GM10266 (cell line): ENCODE data around the gene SYTL3.

Source experiments
- DNase-seq: peaks from one replicate; pipeline ENCODE4 v3.0.0; 2012; ENCODE audit errors: extremely low spot score
- TF ChIP-seq, protein P1 (sequence below): IDR thresholded peaks from 2 replicates; pipeline ENCODE4 v1.5.1; 2012; ENCODE audit warnings: mild to moderate bottlenecking, low read depth; ENCODE audit not compliant: control insufficient read depth, insufficient read depth; ENCODE audit errors: missing control alignments

SYTL3 gene

GRCh38 chr6:158756977-158757752, 107.3 kb downstream of the SYTL3 start:
- TF ChIP-seq, protein P1, sequence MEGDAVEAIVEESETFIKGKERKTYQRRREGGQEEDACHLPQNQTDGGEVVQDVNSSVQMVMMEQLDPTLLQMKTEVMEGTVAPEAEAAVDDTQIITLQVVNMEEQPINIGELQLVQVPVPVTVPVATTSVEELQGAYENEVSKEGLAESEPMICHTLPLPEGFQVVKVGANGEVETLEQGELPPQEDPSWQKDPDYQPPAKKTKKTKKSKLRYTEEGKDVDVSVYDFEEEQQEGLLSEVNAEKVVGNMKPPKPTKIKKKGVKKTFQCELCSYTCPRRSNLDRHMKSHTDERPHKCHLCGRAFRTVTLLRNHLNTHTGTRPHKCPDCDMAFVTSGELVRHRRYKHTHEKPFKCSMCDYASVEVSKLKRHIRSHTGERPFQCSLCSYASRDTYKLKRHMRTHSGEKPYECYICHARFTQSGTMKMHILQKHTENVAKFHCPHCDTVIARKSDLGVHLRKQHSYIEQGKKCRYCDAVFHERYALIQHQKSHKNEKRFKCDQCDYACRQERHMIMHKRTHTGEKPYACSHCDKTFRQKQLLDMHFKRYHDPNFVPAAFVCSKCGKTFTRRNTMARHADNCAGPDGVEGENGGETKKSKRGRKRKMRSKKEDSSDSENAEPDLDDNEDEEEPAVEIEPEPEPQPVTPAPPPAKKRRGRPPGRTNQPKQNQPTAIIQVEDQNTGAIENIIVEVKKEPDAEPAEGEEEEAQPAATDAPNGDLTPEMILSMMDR, result no peak
- DNase-seq, result no peak

DNA sequence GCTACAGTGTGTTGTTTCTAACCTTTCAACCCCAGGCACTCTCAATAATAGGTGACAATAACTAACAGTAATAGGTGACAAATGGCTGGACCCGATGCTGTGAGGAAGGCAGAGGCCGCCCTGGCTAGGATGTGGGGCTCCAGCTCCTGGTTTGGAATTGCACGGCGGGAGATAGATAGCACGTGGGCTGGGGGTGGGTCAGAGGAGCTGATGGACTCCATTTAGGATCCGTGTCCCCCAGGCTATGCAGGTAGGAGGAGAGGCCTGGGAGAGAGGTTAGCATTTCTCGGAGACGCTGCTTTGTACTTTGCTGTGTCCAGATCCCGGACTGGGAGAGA, 107.9 kb downstream of the SYTL3 start:
- TF ChIP-seq, protein P1, result no peak
- DNase-seq, result no peak

DNA sequence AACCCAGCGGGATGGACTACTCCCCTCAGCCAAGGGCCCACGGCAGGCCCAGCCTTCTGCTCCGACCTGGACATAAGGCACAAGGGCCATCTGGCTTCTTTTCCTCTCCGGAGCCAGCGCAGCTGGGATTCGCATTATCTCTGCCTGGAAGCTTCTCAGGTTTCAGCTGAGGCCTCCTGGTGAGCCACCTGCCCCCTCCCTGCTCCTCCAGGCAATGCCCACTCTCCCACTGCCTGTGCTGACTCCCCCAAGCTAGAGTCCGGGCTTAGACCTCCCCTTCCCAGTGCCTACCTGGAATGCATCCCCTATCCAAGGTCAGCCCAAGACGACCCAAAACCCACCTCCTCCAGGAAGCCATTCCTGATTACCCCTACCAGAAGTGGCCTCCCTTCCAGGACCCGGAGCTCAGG, 108.6 kb downstream of the SYTL3 start:
- no peak for DNase-seq

GRCh38 chr6:158758941-158759479, 109.2 kb downstream of the SYTL3 start:
- TF ChIP-seq, protein P1, result no peak
- DNase-seq, result no peak

More for the DNA sequence above, 108.6 kb downstream of the SYTL3 start:
- TF ChIP-seq, protein P1, result no peak

- TF ChIP-seq, protein P1, result no peak
- no peak for DNase-seq
Observed at GRCh38 chr6:158759966-158760617, 110.2 kb downstream of the SYTL3 start.

DNA sequence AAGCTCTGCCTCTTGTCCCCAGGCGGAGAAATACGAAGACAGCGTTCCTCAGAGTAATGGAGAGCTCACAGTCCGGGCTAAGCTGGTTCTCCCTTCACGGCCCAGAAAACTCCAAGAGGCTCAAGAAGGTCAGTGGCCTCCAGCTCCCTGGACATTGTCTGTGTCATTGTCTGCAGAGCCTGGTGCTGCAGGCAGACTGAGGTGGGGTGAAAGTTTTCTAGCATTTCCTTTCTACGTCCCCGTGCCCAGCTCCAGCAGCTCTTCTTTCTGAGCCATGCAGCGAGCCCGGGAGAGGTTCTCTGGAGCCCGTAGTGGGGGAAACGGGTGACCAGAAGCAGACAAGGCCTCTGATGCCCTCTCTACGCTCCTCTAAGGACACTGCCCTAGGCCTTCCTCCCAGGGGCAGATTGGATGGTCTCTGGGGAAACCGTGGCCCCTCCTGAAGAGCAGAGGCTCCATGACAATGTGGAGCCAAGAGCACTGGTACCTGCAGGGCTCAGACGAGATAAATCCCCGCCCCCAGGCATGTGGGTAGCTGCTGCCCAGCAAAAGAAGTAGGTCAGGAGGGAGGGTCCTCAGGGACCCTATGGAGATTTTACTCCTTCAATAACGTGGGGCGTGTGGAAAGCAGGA, 110.9 kb downstream of the SYTL3 start:
- DNase-seq, result no peak
- TF ChIP-seq, protein P1, result no peak

DNA sequence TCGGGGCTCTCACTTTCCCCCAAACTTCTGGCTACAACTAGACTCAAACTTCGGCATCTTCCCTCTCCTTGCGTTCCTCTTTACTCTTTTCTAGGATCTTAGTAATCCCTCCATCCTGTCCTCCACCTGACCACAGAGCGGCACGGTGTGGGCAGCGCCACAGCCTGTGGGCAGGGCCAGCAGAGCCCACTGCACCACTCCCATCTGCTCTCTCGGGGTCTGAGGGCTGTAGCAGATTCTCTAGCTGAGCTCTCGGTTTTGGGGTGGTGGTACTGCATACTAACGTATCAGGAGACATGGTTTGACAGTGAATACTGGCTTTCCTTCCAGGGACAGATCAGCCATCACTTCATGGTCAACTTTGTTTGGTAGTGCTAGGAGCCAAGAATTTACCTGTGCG, 111.9 kb downstream of the SYTL3 start:
- TF ChIP-seq, protein P1, result no peak

More for the DNA sequence above, 111.9 kb downstream of the SYTL3 start:
- DNase-seq, result no peak
